ENCODE measurements around the gene MYH9.

The MYH9 gene

DNA sequence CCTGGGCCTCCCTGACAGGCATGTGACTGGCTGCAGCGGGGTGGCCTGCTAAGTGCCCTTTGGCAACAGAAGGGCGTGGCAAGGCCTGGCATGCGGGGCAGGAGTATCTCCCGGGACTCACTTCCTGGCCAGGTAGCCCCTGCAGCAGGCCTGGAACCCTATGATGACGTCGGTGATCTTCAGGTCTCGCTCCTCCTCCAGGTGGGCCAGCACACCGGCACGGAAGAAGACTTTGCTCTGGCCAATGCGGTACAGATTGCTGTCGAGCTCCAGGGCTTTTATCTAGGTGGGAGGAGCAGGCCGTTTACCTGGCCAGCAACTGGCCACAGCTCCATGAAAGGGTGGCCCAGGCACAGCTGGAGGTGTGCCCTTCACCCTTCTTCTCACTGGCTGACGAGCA, 83.9 kb downstream of the MYH9 start:
- H3K79me2 ChIP-seq (ENCODE audit: control insufficient read depth, insufficient read depth, low read length, unreplicated experiment): peaks cover 19% of the 10 kb centered on the region

DNA sequence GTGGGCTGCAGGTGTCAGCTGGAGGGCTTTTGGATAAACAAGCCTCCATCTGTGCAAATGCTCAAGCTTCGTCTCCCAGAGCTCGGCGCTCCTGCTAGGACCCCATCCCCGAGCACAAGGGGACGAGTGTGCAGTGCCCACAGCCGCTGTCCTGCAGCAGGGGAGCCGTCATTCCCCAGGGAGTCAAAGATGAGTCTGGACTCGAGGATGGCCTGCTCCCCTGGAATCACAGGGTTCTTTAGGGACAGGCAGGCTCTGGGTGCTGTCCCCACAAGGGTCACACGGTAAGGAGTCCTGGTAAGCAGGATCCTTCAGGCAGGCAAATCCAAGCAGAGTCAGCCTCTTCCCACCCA, 84.7 kb downstream of the MYH9 start:
- H3K79me2 ChIP-seq (ENCODE audit: control insufficient read depth, insufficient read depth, low read length, unreplicated experiment): peaks cover 15% of the 10 kb centered on the region
- H3K27ac ChIP-seq (ENCODE audit: low read depth, low read length): no peak overlapping the region
- H3K36me3 ChIP-seq (ENCODE audit: insufficient read depth, low read length): peaks cover 7% of the 10 kb centered on the region; the same call in 1 of the 2 replicates
- no peak overlapping the region for H2AFZ ChIP-seq (ENCODE audit: low read length, unreplicated experiment)
- H3K4me1 ChIP-seq (ENCODE audit: control insufficient read depth, insufficient read depth, low read length, unreplicated experiment): no peaks in the 10 kb centered on the region
- H3K27me3 ChIP-seq (ENCODE audit: insufficient read depth, low read length): no peaks in the 10 kb centered on the region
- no peak overlapping the region for H3K4me3 ChIP-seq (ENCODE audit: low read depth, low read length)

More for the DNA sequence above, 83.9 kb downstream of the MYH9 start:
- no peak overlapping the region for H3K4me3 ChIP-seq (ENCODE audit: low read depth, low read length)
- H2AFZ ChIP-seq (ENCODE audit: low read length, unreplicated experiment): no peak overlapping the region
- H3K4me1 ChIP-seq (ENCODE audit: control insufficient read depth, insufficient read depth, low read length, unreplicated experiment): no peaks in the 10 kb centered on the region
- no peak overlapping the region for H3K27ac ChIP-seq (ENCODE audit: low read depth, low read length)
- no peaks in the 10 kb centered on the region for H3K27me3 ChIP-seq (ENCODE audit: insufficient read depth, low read length)
- peaks cover 4% of the 10 kb centered on the region; the same call in 1 of the 2 replicates for H3K36me3 ChIP-seq (ENCODE audit: insufficient read depth, low read length)

DNA sequence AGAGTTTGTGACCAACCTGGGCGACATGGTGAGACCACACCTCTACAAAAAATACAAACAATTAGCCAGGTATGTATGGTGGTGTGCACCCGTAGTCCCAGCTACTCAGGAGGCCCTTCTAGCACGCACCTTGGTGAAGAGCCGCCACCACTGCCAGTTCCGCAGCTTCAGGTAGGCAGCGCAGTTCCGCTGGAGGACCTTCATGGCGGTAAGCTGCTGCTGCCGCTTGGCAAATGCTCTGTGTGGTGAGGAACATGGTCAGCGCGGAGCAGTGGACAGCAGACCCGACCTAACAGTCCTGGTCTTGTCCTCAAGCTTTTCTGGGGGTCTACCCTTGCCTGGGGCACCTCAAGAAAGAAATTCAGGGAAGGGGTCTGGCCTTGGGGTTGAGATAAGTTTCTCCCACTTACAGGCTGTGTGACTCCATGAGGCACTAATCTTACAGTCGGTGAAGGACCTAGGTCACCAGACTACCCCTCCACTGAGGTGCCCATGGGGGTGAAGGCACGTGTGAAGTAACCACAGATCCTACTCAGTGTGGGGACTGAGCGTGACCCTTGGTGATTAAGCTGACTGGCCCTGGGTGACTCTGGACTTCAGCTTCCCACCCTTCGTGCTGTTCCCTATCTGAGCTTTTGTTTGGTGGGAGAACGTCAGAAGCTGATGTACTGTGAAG, 85.2 kb downstream of the MYH9 start:
- Histone ChIP-seq H3K27me3 (ENCODE audit: insufficient read depth, low read length) (no peaks in the 10 kb centered on the region), H3K4me1 (ENCODE audit: control insufficient read depth, insufficient read depth, low read length, unreplicated experiment) (no peaks in the 10 kb centered on the region), H2AFZ (ENCODE audit: low read length, unreplicated experiment) (no peak overlapping the region), H3K4me3 (ENCODE audit: low read depth, low read length) (no peak overlapping the region), H3K36me3 (ENCODE audit: insufficient read depth, low read length) (peaks cover 7% of the 10 kb centered on the region; the same call in 1 of the 2 replicates), H3K27ac (ENCODE audit: low read depth, low read length) (no peak overlapping the region), H3K79me2 (ENCODE audit: control insufficient read depth, insufficient read depth, low read length, unreplicated experiment) (peaks cover 15% of the 10 kb centered on the region)

GRCh38 chr22:36301851-36302250, 85.9 kb downstream of the MYH9 start:
- Histone ChIP-seq H2AFZ (ENCODE audit: low read length, unreplicated experiment) (no peak overlapping the region), H3K79me2 (ENCODE audit: control insufficient read depth, insufficient read depth, low read length, unreplicated experiment) (peaks cover 15% of the 10 kb centered on the region), H3K36me3 (ENCODE audit: insufficient read depth, low read length) (peaks cover 13% of the 10 kb centered on the region; the same call in 1 of the 2 replicates), H3K27me3 (ENCODE audit: insufficient read depth, low read length) (no peaks in the 10 kb centered on the region), H3K27ac (ENCODE audit: low read depth, low read length) (no peak overlapping the region), H3K4me1 (ENCODE audit: control insufficient read depth, insufficient read depth, low read length, unreplicated experiment) (no peaks in the 10 kb centered on the region), H3K4me3 (ENCODE audit: low read depth, low read length) (no peak overlapping the region)

- Histone ChIP-seq H3K27ac (ENCODE audit: low read depth, low read length) (no peak overlapping the region), H3K36me3 (ENCODE audit: insufficient read depth, low read length) (peaks cover 13% of the 10 kb centered on the region; the same call in 1 of the 2 replicates), H3K27me3 (ENCODE audit: insufficient read depth, low read length) (no peaks in the 10 kb centered on the region), H3K4me3 (ENCODE audit: low read depth, low read length) (no peak overlapping the region), H3K79me2 (ENCODE audit: control insufficient read depth, insufficient read depth, low read length, unreplicated experiment) (peaks cover 11% of the 10 kb centered on the region), H2AFZ (ENCODE audit: low read length, unreplicated experiment) (no peak overlapping the region), H3K4me1 (ENCODE audit: control insufficient read depth, insufficient read depth, low read length, unreplicated experiment) (no peaks in the 10 kb centered on the region)
These were observed 86.4 kb downstream of the MYH9 start for GRCh38 chr22:36301384-36301828.

- peaks cover 13% of the 10 kb centered on the region; the same call in 1 of the 2 replicates for H3K36me3 ChIP-seq (ENCODE audit: insufficient read depth, low read length)
- no peak overlapping the region for H3K4me3 ChIP-seq (ENCODE audit: low read depth, low read length)
- H3K27me3 ChIP-seq (ENCODE audit: insufficient read depth, low read length): no peaks in the 10 kb centered on the region
- no peak overlapping the region for H2AFZ ChIP-seq (ENCODE audit: low read length, unreplicated experiment)
- no peaks in the 10 kb centered on the region for H3K4me1 ChIP-seq (ENCODE audit: control insufficient read depth, insufficient read depth, low read length, unreplicated experiment)
- peaks cover 10% of the 10 kb centered on the region for H3K79me2 ChIP-seq (ENCODE audit: control insufficient read depth, insufficient read depth, low read length, unreplicated experiment)
- H3K27ac ChIP-seq (ENCODE audit: low read depth, low read length): no peak overlapping the region
These were observed 87.2 kb downstream of the MYH9 start for GRCh38 chr22:36300396-36301212.

DNA sequence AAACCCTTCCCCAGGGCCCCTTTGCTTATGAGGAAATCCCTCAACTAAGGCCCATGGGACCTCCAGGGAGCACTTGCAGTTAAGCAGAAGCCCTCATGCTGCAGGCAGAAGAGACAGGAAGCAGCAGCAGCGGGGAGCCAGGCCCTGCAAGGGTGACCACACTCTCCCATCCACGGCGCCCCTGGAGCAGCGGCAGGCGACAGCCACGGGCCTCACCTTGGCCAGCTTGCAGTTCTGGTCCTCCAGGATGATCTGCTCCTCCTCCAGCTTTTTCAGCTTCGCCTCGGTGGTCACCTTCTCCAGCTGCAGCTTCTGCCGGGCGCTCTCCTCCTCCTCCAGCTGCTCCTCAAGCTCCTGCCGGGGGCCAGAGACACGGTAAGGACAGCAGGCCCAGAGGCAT, 87.9 kb downstream of the MYH9 start:
- Histone ChIP-seq H3K27me3 (ENCODE audit: insufficient read depth, low read length) (no peaks in the 10 kb centered on the region), H3K79me2 (ENCODE audit: control insufficient read depth, insufficient read depth, low read length, unreplicated experiment) (peaks cover 10% of the 10 kb centered on the region), H2AFZ (ENCODE audit: low read length, unreplicated experiment) (no peak overlapping the region), H3K27ac (ENCODE audit: low read depth, low read length) (no peak overlapping the region), H3K36me3 (ENCODE audit: insufficient read depth, low read length) (peaks cover 13% of the 10 kb centered on the region; the same call in 1 of the 2 replicates), H3K4me1 (ENCODE audit: control insufficient read depth, insufficient read depth, low read length, unreplicated experiment) (no peaks in the 10 kb centered on the region), H3K4me3 (ENCODE audit: low read depth, low read length) (no peak overlapping the region)

- H3K4me3 ChIP-seq (ENCODE audit: low read depth, low read length): no peak overlapping the region
- peaks cover 15% of the 10 kb centered on the region; the same call in 1 of the 2 replicates for H3K36me3 ChIP-seq (ENCODE audit: insufficient read depth, low read length)
- H3K79me2 ChIP-seq (ENCODE audit: control insufficient read depth, insufficient read depth, low read length, unreplicated experiment): peaks cover 10% of the 10 kb centered on the region
- no peaks in the 10 kb centered on the region for H3K4me1 ChIP-seq (ENCODE audit: control insufficient read depth, insufficient read depth, low read length, unreplicated experiment)
- no peak overlapping the region for H3K27ac ChIP-seq (ENCODE audit: low read depth, low read length)
- no peaks in the 10 kb centered on the region for H3K27me3 ChIP-seq (ENCODE audit: insufficient read depth, low read length)
- H2AFZ ChIP-seq (ENCODE audit: low read length, unreplicated experiment): no peak overlapping the region
These were observed 88.5 kb downstream of the MYH9 start for GRCh38 chr22:36299295-36299694.

DNA sequence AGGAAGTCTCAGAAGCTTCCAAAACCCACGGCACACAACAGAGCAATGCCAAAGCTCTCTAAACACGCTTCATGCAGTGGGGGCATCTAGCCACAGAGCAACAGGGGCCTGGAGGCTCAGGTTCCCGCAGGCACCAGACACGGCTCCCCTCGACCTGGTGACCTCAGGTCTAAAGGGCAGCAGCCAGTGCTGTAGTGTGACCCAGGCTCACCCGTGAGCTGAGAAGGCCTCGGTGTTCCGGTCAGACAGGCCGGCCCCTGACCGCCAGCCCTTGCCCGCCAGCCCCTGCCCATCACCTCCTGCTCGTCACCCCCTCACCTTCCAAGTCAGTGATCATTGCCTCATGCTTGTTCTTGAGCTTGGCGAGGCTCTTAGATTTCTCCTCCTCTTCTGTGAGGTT, 89.2 kb downstream of the MYH9 start:
- no peak overlapping the region for H3K27ac ChIP-seq (ENCODE audit: low read depth, low read length)
- no peaks in the 10 kb centered on the region for H3K4me1 ChIP-seq (ENCODE audit: control insufficient read depth, insufficient read depth, low read length, unreplicated experiment)
- H3K79me2 ChIP-seq (ENCODE audit: control insufficient read depth, insufficient read depth, low read length, unreplicated experiment): peaks cover 10% of the 10 kb centered on the region
- no peak overlapping the region for H3K4me3 ChIP-seq (ENCODE audit: low read depth, low read length)
- H3K36me3 ChIP-seq (ENCODE audit: insufficient read depth, low read length): peaks cover 18% of the 10 kb centered on the region; the same call in 1 of the 2 replicates
- no peak overlapping the region for H2AFZ ChIP-seq (ENCODE audit: low read length, unreplicated experiment)
- H3K27me3 ChIP-seq (ENCODE audit: insufficient read depth, low read length): no peaks in the 10 kb centered on the region

- Histone ChIP-seq H3K36me3 (ENCODE audit: insufficient read depth, low read length) (peaks cover 18% of the 10 kb centered on the region; the same call in 1 of the 2 replicates), H3K4me1 (ENCODE audit: control insufficient read depth, insufficient read depth, low read length, unreplicated experiment) (no peaks in the 10 kb centered on the region), H3K27ac (ENCODE audit: low read depth, low read length) (no peak overlapping the region), H3K27me3 (ENCODE audit: insufficient read depth, low read length) (no peaks in the 10 kb centered on the region), H2AFZ (ENCODE audit: low read length, unreplicated experiment) (no peak overlapping the region), H3K4me3 (ENCODE audit: low read depth, low read length) (no peak overlapping the region), H3K79me2 (ENCODE audit: control insufficient read depth, insufficient read depth, low read length, unreplicated experiment) (peaks cover 10% of the 10 kb centered on the region)
These were observed 89.6 kb downstream of the MYH9 start for GRCh38 chr22:36298118-36298517.
